ENCODE results near the gene FAM184A. TPM values are rescaled to one million over a fixed set of nuclear protein-coding genes. Genes with fewer than 3 reads are reported as not detected.

Gene FAM184A
- total and polyA plus RNA-seq, 9 of the 15 experiments (the other 6 are each of a cell fraction or from before 2014, with no cell fraction given): 6.4 to 18.7 (median 13.1) TPM

DNA sequence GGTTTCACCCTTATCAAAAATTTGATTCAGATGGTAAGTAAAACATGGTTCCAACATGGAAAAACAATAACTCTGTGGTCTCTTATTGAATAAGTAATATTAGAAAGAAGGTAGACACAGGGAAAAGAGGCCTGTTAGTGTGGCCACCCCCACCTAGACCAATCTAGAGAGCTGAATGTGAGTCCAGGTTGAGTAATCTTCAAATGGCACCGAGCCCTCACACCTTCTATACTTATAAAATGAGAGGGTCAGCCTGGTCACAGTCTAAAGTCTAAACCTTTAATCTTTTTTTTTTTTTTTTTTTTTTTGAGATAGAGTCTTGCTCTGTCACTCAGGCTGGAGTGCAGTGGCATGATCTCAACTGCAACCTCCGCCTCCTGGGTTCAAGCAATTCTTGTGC is 6.9 kb downstream of the FAM184A start:
- Histone ChIP-seq H3K4me1 (replicated peaks in 1 of 2; ENCODE audit: control insufficient read depth in 2 of 2, insufficient read depth in 2 of 2, low read length in 2 of 2) (peaks cover 2 to 11% of the 10 kb centered on the region in 2 experiments; a peak in 4 of 5 replicates), H2AFZ (ENCODE audit: low read depth, low read length) (no peak overlapping the region), H4K20me1 (replicated peaks; ENCODE audit: control insufficient read depth, insufficient read depth, low read length) (no peaks in the 10 kb centered on the region), H3K4me3 (no peak overlapping the region), H3K27me3 (ENCODE audit: control insufficient read depth in 2 of 2, insufficient read depth in 2 of 2, low read length in 2 of 2) (no peaks in the 10 kb centered on the region), H3K9me1 (ENCODE audit: control insufficient read depth, insufficient read depth, low read length) (no peaks in the 10 kb centered on the region), H3K36me3 (ENCODE audit: control insufficient read depth, insufficient read depth, low read length) (no peaks in the 10 kb centered on the region), H3K9ac (ENCODE audit: insufficient read depth in 1 of 2, low read depth in 2 of 2, low read length in 2 of 2) (no peak overlapping the region), H3K79me2 (ENCODE audit: control insufficient read depth, insufficient read depth, low read length) (peaks cover 26% of the 10 kb centered on the region; the same call in 2 of the 3 replicates), H3K27ac (ENCODE audit: extremely low read depth, low read depth, low read length) (no peak overlapping the region), H3K9me3 (replicated peaks; ENCODE audit: control insufficient read depth, insufficient read depth, low read depth, low read length) (no peaks in the 10 kb centered on the region), H3K4me2 (ENCODE audit: insufficient read depth, low read length) (no peak overlapping the region)
- ChIA-PET CTCF (ENCODE audit: low intra/inter-chr PET ratio) (no interaction called here), POLR2A (interaction anchor here (1.4 kb wide), 1 partner anchor 13 kb away, joined by 3 read pairs; no protein-coding TSS in a partner anchor)
- BruUV-seq (replicated peaks): no TSS peak
- no peak for DNase-seq (ENCODE audit: extremely low read depth in 1 of 4, low spot score in 3 of 4)
- intact Hi-C loops (cut with micrococcal nuclease): no loop called here
- 95% methylated on average over 2 of the region's 2 CpGs for WGBS (ENCODE audit: insufficient coverage, low coverage, missing lambda C conversion rate)
- in situ Hi-C loops (cut with MboI): no loop called here
- FAIRE-seq: no peak
- TF ChIP-seq SMAD1 (IDR thresholded peaks at IDR 0.05; ENCODE audit: low read depth, low read length, partially characterized antibody) (no peak), CHD1 (IDR thresholded peaks at IDR 0.05; ENCODE audit: low read length) (no peak), TBL1XR1 (IDR thresholded peaks at IDR 0.05; ENCODE audit: low read length in 2 of 2) (no peak), FOXA1 (IDR thresholded peaks at IDR 0.05; ENCODE audit: borderline replicate concordance) (no peak)
- TF ChIP-seq, protein P1, sequence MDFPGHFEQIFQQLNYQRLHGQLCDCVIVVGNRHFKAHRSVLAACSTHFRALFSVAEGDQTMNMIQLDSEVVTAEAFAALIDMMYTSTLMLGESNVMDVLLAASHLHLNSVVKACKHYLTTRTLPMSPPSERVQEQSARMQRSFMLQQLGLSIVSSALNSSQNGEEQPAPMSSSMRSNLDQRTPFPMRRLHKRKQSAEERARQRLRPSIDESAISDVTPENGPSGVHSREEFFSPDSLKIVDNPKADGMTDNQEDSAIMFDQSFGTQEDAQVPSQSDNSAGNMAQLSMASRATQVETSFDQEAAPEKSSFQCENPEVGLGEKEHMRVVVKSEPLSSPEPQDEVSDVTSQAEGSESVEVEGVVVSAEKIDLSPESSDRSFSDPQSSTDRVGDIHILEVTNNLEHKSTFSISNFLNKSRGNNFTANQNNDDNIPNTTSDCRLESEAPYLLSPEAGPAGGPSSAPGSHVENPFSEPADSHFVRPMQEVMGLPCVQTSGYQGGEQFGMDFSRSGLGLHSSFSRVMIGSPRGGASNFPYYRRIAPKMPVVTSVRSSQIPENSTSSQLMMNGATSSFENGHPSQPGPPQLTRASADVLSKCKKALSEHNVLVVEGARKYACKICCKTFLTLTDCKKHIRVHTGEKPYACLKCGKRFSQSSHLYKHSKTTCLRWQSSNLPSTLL (IDR thresholded peaks at IDR 0.05): no peak
- TF ChIP-seq, protein P2, sequence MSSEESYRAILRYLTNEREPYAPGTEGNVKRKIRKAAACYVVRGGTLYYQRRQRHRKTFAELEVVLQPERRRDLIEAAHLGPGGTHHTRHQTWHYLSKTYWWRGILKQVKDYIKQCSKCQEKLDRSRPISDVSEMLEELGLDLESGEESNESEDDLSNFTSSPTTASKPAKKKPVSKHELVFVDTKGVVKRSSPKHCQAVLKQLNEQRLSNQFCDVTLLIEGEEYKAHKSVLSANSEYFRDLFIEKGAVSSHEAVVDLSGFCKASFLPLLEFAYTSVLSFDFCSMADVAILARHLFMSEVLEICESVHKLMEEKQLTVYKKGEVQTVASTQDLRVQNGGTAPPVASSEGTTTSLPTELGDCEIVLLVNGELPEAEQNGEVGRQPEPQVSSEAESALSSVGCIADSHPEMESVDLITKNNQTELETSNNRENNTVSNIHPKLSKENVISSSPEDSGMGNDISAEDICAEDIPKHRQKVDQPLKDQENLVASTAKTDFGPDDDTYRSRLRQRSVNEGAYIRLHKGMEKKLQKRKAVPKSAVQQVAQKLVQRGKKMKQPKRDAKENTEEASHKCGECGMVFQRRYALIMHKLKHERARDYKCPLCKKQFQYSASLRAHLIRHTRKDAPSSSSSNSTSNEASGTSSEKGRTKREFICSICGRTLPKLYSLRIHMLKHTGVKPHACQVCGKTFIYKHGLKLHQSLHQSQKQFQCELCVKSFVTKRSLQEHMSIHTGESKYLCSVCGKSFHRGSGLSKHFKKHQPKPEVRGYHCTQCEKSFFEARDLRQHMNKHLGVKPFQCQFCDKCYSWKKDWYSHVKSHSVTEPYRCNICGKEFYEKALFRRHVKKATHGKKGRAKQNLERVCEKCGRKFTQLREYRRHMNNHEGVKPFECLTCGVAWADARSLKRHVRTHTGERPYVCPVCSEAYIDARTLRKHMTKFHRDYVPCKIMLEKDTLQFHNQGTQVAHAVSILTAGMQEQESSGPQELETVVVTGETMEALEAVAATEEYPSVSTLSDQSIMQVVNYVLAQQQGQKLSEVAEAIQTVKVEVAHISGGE (CRISPR knock-in tag; IDR thresholded peaks at IDR 0.05): no peak
- TF ChIP-seq, protein P3, sequence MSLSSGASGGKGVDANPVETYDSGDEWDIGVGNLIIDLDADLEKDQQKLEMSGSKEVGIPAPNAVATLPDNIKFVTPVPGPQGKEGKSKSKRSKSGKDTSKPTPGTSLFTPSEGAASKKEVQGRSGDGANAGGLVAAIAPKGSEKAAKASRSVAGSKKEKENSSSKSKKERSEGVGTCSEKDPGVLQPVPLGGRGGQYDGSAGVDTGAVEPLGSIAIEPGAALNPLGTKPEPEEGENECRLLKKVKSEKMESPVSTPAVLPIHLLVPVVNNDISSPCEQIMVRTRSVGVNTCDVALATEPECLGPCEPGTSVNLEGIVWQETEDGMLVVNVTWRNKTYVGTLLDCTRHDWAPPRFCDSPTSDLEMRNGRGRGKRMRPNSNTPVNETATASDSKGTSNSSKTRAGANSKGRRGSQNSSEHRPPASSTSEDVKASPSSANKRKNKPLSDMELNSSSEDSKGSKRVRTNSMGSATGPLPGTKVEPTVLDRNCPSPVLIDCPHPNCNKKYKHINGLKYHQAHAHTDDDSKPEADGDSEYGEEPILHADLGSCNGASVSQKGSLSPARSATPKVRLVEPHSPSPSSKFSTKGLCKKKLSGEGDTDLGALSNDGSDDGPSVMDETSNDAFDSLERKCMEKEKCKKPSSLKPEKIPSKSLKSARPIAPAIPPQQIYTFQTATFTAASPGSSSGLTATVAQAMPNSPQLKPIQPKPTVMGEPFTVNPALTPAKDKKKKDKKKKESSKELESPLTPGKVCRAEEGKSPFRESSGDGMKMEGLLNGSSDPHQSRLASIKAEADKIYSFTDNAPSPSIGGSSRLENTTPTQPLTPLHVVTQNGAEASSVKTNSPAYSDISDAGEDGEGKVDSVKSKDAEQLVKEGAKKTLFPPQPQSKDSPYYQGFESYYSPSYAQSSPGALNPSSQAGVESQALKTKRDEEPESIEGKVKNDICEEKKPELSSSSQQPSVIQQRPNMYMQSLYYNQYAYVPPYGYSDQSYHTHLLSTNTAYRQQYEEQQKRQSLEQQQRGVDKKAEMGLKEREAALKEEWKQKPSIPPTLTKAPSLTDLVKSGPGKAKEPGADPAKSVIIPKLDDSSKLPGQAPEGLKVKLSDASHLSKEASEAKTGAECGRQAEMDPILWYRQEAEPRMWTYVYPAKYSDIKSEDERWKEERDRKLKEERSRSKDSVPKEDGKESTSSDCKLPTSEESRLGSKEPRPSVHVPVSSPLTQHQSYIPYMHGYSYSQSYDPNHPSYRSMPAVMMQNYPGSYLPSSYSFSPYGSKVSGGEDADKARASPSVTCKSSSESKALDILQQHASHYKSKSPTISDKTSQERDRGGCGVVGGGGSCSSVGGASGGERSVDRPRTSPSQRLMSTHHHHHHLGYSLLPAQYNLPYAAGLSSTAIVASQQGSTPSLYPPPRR (CRISPR knock-in tag; IDR thresholded peaks at IDR 0.05; ENCODE audit: borderline replicate concordance): no peak
- no peak for ATAC-seq

Measured in K562 (cell line).